Upper lobe of left lung (tissue), 6 donors: ENCODE data around the gene TSC22D2. TPM values are rescaled to one million over a fixed set of nuclear protein-coding genes. Genes with fewer than 3 reads are reported as not detected.
A peak's percentile ranks its signal among the peaks of the same experiment; 100 is the strongest.

Experiments
- ATAC-seq, 2 donors: fragments of 200-7000 bp; cut with Tn5 transposase; one replicate each; pipeline ENCODE4 v1.9.1; 2022; ENCODE audit warnings: mild to moderate bottlenecking in 2 of 2, moderate library complexity in 2 of 2; ENCODE audit not compliant: low FRiP score in 2 of 2
- DNase-seq, 2 donors: peaks; one replicate each; pipeline ENCODE4 v3.0.0-alpha.2; 2019 to 2020
- H3K27ac ChIP-seq, 4 donors: fragments of 200-600 bp; sonication (generic); one replicate each; pipeline ENCODE4 v1.5.1; 2016 to 2019
- H3K27me3 ChIP-seq, 4 donors: fragments of 200-600 bp; sonication (generic); one replicate each; pipeline ENCODE4 v1.5.1; 2017 to 2019
- H3K36me3 ChIP-seq, 4 donors: fragments of 200-600 bp; sonication (generic); one replicate each; pipeline ENCODE4 v1.5.1; 2016 to 2019
- H3K4me1 ChIP-seq, 4 donors: fragments of 200-600 bp; sonication (generic); one replicate each; pipeline ENCODE4 v1.5.1; 2018 to 2019
- H3K4me3 ChIP-seq, 4 donors: fragments of 200-600 bp; sonication (generic); one replicate each; pipeline ENCODE4 v1.5.1; 2017 to 2019; ENCODE audit warnings: mild to moderate bottlenecking in 2 of 4, moderate library complexity in 1 of 4
- H3K9me3 ChIP-seq, 4 donors: fragments of 200-600 bp; sonication (generic); one replicate each; pipeline ENCODE4 v1.5.1; 2018 to 2019
- CTCF ChIP-seq, 6 experiments: fragments of 450-650 bp in 4 of 6; fragments of 200-600 bp in 2 of 6; sonication (generic) in 2 of 6; IDR thresholded peaks; one replicate each; pipeline ENCODE4 v1.5.1; 2016 to 2019; ENCODE audit warnings: antibody characterized with exemption in 6 of 6
- EP300 ChIP-seq, 4 donors: sonication (generic); formaldehyde crosslinking; IDR thresholded peaks; one replicate each; pipeline ENCODE4 v1.5.1; 2017; ENCODE audit warnings: antibody characterized with exemption in 4 of 4, control low read depth in 2 of 4
- POLR2A ChIP-seq, 4 donors: fragments of 450-650 bp; IDR thresholded peaks; one replicate each; pipeline ENCODE4 v1.5.1; 2016 to 2017; ENCODE audit warnings: antibody characterized with exemption in 4 of 4, mild to moderate bottlenecking in 2 of 4
- POLR2AphosphoS5 ChIP-seq, 2 donors: sonication (generic); formaldehyde crosslinking; IDR thresholded peaks; one replicate each; pipeline ENCODE4 v1.5.1; 2017; ENCODE audit warnings: antibody characterized with exemption in 2 of 2
- WGBS, 2 donors: methylation state at CpG; one replicate each; pipeline ENCODE4 v1.1.5; 2017 to 2018; 5-methylcytosine and 5-hydroxymethylcytosine counted together
- total RNA-seq, 6 donors: library from RNA; depleted of rRNA in 4 of 6; stranded (reverse); fragments of >200 nt in 4 of 6; gene quantifications; one replicate each; pipeline versions ENCODE4 v1.1.0 to v1.2.1, GENCODE V29; 2016 to 2021
- donor health status: DM: no; HTN: no; CAD: no; lungs with moderate emphysema.
- donor health status: DM: no; HTN: yes; CAD: no; lungs with severe emphysema.

TSC22D2 gene
- total RNA-seq, 6 donors from 2014 or later, result 18.3 to 31.4 (median 25.5) TPM

- TF ChIP-seq CTCF (IDR thresholded peaks at IDR 0.05) (peak in 2 of 6 experiments; percentile 21 to 34), EP300 (IDR thresholded peaks at IDR 0.05) (peak in 1 of 4 donors; percentile 4), POLR2AphosphoS5 (IDR thresholded peaks at IDR 0.05) (peak in 1 of 2 donors; percentile 29), POLR2A (IDR thresholded peaks at IDR 0.05) (no peak)
- no peaks in the 10 kb centered on the region for H3K27me3 ChIP-seq
- ATAC-seq (peak in 1 of 2 donors; percentile 93), DNase-seq (peak in 1 of 2 donors; percentile 68)
- H3K36me3 ChIP-seq, result no peaks in the 10 kb centered on the region
- no peaks in the 10 kb centered on the region for H3K4me1 ChIP-seq
- 64 to 67% methylated on average over 17 of the region's 17 CpGs for WGBS, 2 donors
- peak overlapping the region in 1 of 4 donors; percentile 44 for H3K27ac ChIP-seq
- no peaks in the 10 kb centered on the region for H3K9me3 ChIP-seq
- no peak overlapping the region for H3K4me3 ChIP-seq
Measured at GRCh38 chr3:150384296-150385212, 23.5 kb upstream of the TSC22D2 start.

- Histone ChIP-seq H3K27me3 (no peaks in the 10 kb centered on the region), H3K27ac (no peak overlapping the region), H3K9me3 (no peaks in the 10 kb centered on the region), H3K4me1 (no peaks in the 10 kb centered on the region), H3K4me3 (no peak overlapping the region), H3K36me3 (no peaks in the 10 kb centered on the region)
- TF ChIP-seq EP300 (IDR thresholded peaks at IDR 0.05) (no peak), CTCF (IDR thresholded peaks at IDR 0.05) (no peak), POLR2A (IDR thresholded peaks at IDR 0.05) (no peak), POLR2AphosphoS5 (IDR thresholded peaks at IDR 0.05) (no peak)
- WGBS, 2 donors, result 75 to 76% methylated on average over 6 of the region's 6 CpGs
- DNase-seq (no peak), ATAC-seq (peak in 1 of 2 donors; percentile 40)
Measured at GRCh38 chr3:150385296-150386242, 22.5 kb upstream of the TSC22D2 start.

GRCh38 chr3:150388498-150389418 lies 19.3 kb upstream of the TSC22D2 start:
- Histone ChIP-seq H3K27me3 (no peaks in the 10 kb centered on the region), H3K27ac (no peak overlapping the region), H3K36me3 (no peaks in the 10 kb centered on the region), H3K9me3 (no peaks in the 10 kb centered on the region), H3K4me3 (no peak overlapping the region), H3K4me1 (no peaks in the 10 kb centered on the region)
- TF ChIP-seq EP300 (IDR thresholded peaks at IDR 0.05) (no peak), POLR2A (IDR thresholded peaks at IDR 0.05) (no peak), POLR2AphosphoS5 (IDR thresholded peaks at IDR 0.05) (no peak), CTCF (IDR thresholded peaks at IDR 0.05) (no peak)
- 75 to 77% methylated on average over 5 of the region's 5 CpGs for WGBS, 2 donors
- ATAC-seq, result no peak
- no peak for DNase-seq

GRCh38 chr3:150390087-150390486 lies 18.0 kb upstream of the TSC22D2 start:
- DNase-seq, result no peak
- H3K9me3 ChIP-seq, result no peaks in the 10 kb centered on the region
- no peak overlapping the region for H3K4me3 ChIP-seq
- TF ChIP-seq POLR2AphosphoS5 (IDR thresholded peaks at IDR 0.05) (no peak), EP300 (IDR thresholded peaks at IDR 0.05) (no peak), CTCF (IDR thresholded peaks at IDR 0.05) (no peak), POLR2A (IDR thresholded peaks at IDR 0.05) (no peak)
- H3K4me1 ChIP-seq, result no peaks in the 10 kb centered on the region
- H3K27me3 ChIP-seq, result no peaks in the 10 kb centered on the region
- no peak for ATAC-seq
- no peak overlapping the region for H3K27ac ChIP-seq
- no peaks in the 10 kb centered on the region for H3K36me3 ChIP-seq
